ENCODE data around the gene TMEM14B.
"Not testable (repeated sequence)": the region's sequence is repeated elsewhere in the genome, so short reads cannot be mapped to it uniquely, and the experiment has no call there.

The TMEM14B gene

GRCh38 chr6:10725716-10726115 lies 21.9 kb upstream of the TMEM14B start:
- H3K36me3 ChIP-seq (replicated peaks): peaks cover 23% of the 10 kb centered on the region
- H3K4me3 ChIP-seq (ENCODE audit: low read depth, low read length): no peak overlapping the region
- H3K27ac ChIP-seq: no peak overlapping the region
- in situ Hi-C loops (cut with HindIII; ENCODE audit: low pct_ligation_motif_present, low sequenced_read_pairs): no loop called here
- DNase-seq: no peak
- no peak for TF ChIP-seq CTCF (IDR thresholded peaks at IDR 0.05; ENCODE audit: low read depth, low read length, missing control alignments)
- no peaks in the 10 kb centered on the region for H3K27me3 ChIP-seq (replicated peaks)

- Histone ChIP-seq H3K27ac (no peak overlapping the region), H3K4me3 (ENCODE audit: low read depth, low read length) (no peak overlapping the region), H3K36me3 (replicated peaks) (peaks cover 25% of the 10 kb centered on the region), H3K27me3 (replicated peaks) (no peaks in the 10 kb centered on the region)
- DNase-seq: no peak
- no peak for TF ChIP-seq CTCF (IDR thresholded peaks at IDR 0.05; ENCODE audit: low read depth, low read length, missing control alignments)
- in situ Hi-C loops (cut with HindIII; ENCODE audit: low pct_ligation_motif_present, low sequenced_read_pairs): no loop called here
Measured at GRCh38 chr6:10730254-10730653, 17.4 kb upstream of the TMEM14B start.

- no peaks in the 10 kb centered on the region for H3K27me3 ChIP-seq (replicated peaks)
- H3K4me3 ChIP-seq (ENCODE audit: low read depth, low read length): no peak overlapping the region
- peaks cover 10% of the 10 kb centered on the region for H3K36me3 ChIP-seq (replicated peaks)
- TF ChIP-seq CTCF (IDR thresholded peaks at IDR 0.05; ENCODE audit: low read depth, low read length, missing control alignments): no peak
- in situ Hi-C loops (cut with HindIII; ENCODE audit: low pct_ligation_motif_present, low sequenced_read_pairs): no loop called here
- DNase-seq: no peak
- no peak overlapping the region for H3K27ac ChIP-seq
Measured at GRCh38 chr6:10733151-10733715, 14.4 kb upstream of the TMEM14B start.

GRCh38 chr6:10733863-10734262 lies 13.7 kb upstream of the TMEM14B start:
- TF ChIP-seq CTCF (IDR thresholded peaks at IDR 0.05; ENCODE audit: low read depth, low read length, missing control alignments): no peak
- in situ Hi-C loops (cut with HindIII; ENCODE audit: low pct_ligation_motif_present, low sequenced_read_pairs): no loop called here

GRCh38 chr6:10736731-10737130 lies 10.9 kb upstream of the TMEM14B start:
- in situ Hi-C loops (cut with HindIII; ENCODE audit: low pct_ligation_motif_present, low sequenced_read_pairs): no loop called here
- no peak overlapping the region for H3K27ac ChIP-seq
- TF ChIP-seq CTCF (IDR thresholded peaks at IDR 0.05; ENCODE audit: low read depth, low read length, missing control alignments): no peak
- H3K4me3 ChIP-seq (ENCODE audit: low read depth, low read length): no peak overlapping the region
- H3K27me3 ChIP-seq (replicated peaks): no peaks in the 10 kb centered on the region
- DNase-seq: no peak
- H3K36me3 ChIP-seq (replicated peaks): no peaks in the 10 kb centered on the region

More at GRCh38 chr6:10733863-10734262, 13.7 kb upstream of the TMEM14B start:
- no peak for DNase-seq
- H3K4me3 ChIP-seq (ENCODE audit: low read depth, low read length): no peak overlapping the region
- peaks cover 7% of the 10 kb centered on the region for H3K36me3 ChIP-seq (replicated peaks)
- no peak overlapping the region for H3K27ac ChIP-seq
- H3K27me3 ChIP-seq (replicated peaks): no peaks in the 10 kb centered on the region

GRCh38 chr6:10740061-10740460 lies 7.5 kb upstream of the TMEM14B start:
- in situ Hi-C loops (cut with HindIII; ENCODE audit: low pct_ligation_motif_present, low sequenced_read_pairs): no loop called here
- no peaks in the 10 kb centered on the region for H3K27me3 ChIP-seq (replicated peaks)
- no peak overlapping the region for H3K4me3 ChIP-seq (ENCODE audit: low read depth, low read length)
- H3K27ac ChIP-seq: no peak overlapping the region
- H3K36me3 ChIP-seq (replicated peaks): no peaks in the 10 kb centered on the region
- DNase-seq: no peak
- no peak for TF ChIP-seq CTCF (IDR thresholded peaks at IDR 0.05; ENCODE audit: low read depth, low read length, missing control alignments)

GRCh38 chr6:10741643-10742042 lies 6.0 kb upstream of the TMEM14B start:
- DNase-seq; H3K27ac ChIP-seq; H3K36me3 ChIP-seq (replicated peaks); in situ Hi-C loops (cut with HindIII; ENCODE audit: low pct_ligation_motif_present, low sequenced_read_pairs); H3K27me3 ChIP-seq (replicated peaks); H3K4me3 ChIP-seq (ENCODE audit: low read depth, low read length): not testable (repeated sequence)
